Activated B cell treated with CpG ODN at 0.5 μM for 24 hours (primary cell): ENCODE data around the gene IFI6. TPM values are rescaled to one million over a fixed set of nuclear protein-coding genes. Genes with fewer than 3 reads are reported as not detected.

Experiments
- ATAC-seq: fragments of 200-7000 bp; cut with Tn5 transposase; one replicate; pipeline ENCODE4 v1.10.0; 2021; ENCODE audit warnings: low read depth, mild to moderate bottlenecking, moderate library complexity
- CTCF ChIA-PET: fragments of 350-600 bp; sonication (Branson Sonifier 250); formaldehyde crosslinking; loops from one replicate; lab custom pipeline; 2021; ENCODE audit warnings: antibody characterized with exemption; lab: Charles Lee
- POLR2A ChIA-PET: fragments of 350-600 bp; sonication (Branson Sonifier 250); formaldehyde crosslinking; loops from one replicate; lab custom pipeline; 2021; ENCODE audit warnings: antibody characterized with exemption; lab: Charles Lee
- DNase-seq: peaks from one replicate; pipeline ENCODE4 v3.0.0; 2022
- H3K27ac Mint-ChIP-seq: one replicate; pipeline ENCODE4 v1.8.0; 2020; ENCODE audit warnings: mixed read lengths
- H3K27me3 Mint-ChIP-seq: one replicate; pipeline ENCODE4 v1.8.0; 2021; ENCODE audit warnings: mixed read lengths
- H3K36me3 Mint-ChIP-seq: one replicate; pipeline ENCODE4 v1.8.0; 2021; ENCODE audit warnings: low read depth, mixed read lengths
- H3K4me1 Mint-ChIP-seq: one replicate; pipeline ENCODE4 v1.8.0; 2021; ENCODE audit warnings: mixed read lengths
- H3K4me3 Mint-ChIP-seq: one replicate; pipeline ENCODE4 v1.8.0; 2020; ENCODE audit warnings: mild to moderate bottlenecking, mixed read lengths
- H3K9me3 Mint-ChIP-seq: one replicate; pipeline ENCODE4 v1.8.0; 2020; ENCODE audit warnings: mixed read lengths
- intact Hi-C: fragments of 100-400 bp; cut with micrococcal nuclease; formaldehyde crosslinking; loops from one replicate; pipeline ENCODE4 v1.15.1; 2024
- total RNA-seq: library from RNA; stranded (reverse); gene quantifications from 2 replicates; pipeline ENCODE4 v1.2.3, GENCODE V29; 2022
- TF ChIP-seq, protein P1 (sequence below): fragments of 200-600 bp; IDR thresholded peaks from one replicate; pipeline ENCODE4 v1.8.0; 2022; ENCODE audit warnings: antibody characterized with exemption, mild to moderate bottlenecking

Gene IFI6
- total RNA-seq, 1 donor from 2014 or later = 11.4 TPM

DNA sequence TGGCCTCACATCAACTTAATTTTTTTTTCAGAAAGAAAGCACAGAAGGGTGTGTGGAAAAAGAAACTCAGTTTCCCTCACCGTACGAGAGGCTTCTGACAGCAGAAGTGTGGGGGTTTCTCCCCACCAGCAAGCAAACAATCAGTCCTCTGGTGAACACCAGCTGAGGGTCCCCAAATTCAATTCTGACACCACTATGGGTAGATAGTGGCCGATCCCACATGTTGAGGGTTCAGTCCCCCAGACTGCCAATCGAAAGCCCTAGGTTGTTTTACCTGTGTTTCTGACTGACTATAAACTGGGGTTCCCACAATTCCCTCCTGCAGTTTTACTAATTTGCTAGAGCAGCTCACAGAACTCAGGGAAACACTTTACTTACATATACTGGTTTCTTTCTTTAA lies 2.1 kb downstream of the IFI6 start:
- ATAC-seq = no peak
- peak overlapping the region; percentile 56 for H3K27ac Mint-ChIP-seq
- H3K36me3 Mint-ChIP-seq = peaks cover 7% of the 10 kb centered on the region
- DNase-seq = no peak
- H3K4me3 Mint-ChIP-seq = no peak overlapping the region
- H3K4me1 Mint-ChIP-seq = peaks cover 31% of the 10 kb centered on the region
- CTCF ChIA-PET = interaction anchor here (0.6 to 2.7 kb wide), 30 partner anchors 12 to 624 kb away, joined by 3 to 17 read pairs (median 3); partner anchors contain the start of genes AHDC1, EYA3 and FAM76A
- POLR2A ChIA-PET = interaction anchor here (0.6 to 4.2 kb wide), 10 partner anchors 9 to 172 kb away, joined by 3 to 26 read pairs (median 4); partner anchors contain the start of genes AHDC1, FAM76A and PPP1R8
- intact Hi-C loops = loop anchor here (1.0 kb wide), 2 partner anchors 49 to 309 kb away; no protein-coding TSS in a partner anchor
- H3K9me3 Mint-ChIP-seq = no peaks in the 10 kb centered on the region
- TF ChIP-seq, protein P1, sequence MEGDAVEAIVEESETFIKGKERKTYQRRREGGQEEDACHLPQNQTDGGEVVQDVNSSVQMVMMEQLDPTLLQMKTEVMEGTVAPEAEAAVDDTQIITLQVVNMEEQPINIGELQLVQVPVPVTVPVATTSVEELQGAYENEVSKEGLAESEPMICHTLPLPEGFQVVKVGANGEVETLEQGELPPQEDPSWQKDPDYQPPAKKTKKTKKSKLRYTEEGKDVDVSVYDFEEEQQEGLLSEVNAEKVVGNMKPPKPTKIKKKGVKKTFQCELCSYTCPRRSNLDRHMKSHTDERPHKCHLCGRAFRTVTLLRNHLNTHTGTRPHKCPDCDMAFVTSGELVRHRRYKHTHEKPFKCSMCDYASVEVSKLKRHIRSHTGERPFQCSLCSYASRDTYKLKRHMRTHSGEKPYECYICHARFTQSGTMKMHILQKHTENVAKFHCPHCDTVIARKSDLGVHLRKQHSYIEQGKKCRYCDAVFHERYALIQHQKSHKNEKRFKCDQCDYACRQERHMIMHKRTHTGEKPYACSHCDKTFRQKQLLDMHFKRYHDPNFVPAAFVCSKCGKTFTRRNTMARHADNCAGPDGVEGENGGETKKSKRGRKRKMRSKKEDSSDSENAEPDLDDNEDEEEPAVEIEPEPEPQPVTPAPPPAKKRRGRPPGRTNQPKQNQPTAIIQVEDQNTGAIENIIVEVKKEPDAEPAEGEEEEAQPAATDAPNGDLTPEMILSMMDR = no peak
- H3K27me3 Mint-ChIP-seq = no peaks in the 10 kb centered on the region

DNA sequence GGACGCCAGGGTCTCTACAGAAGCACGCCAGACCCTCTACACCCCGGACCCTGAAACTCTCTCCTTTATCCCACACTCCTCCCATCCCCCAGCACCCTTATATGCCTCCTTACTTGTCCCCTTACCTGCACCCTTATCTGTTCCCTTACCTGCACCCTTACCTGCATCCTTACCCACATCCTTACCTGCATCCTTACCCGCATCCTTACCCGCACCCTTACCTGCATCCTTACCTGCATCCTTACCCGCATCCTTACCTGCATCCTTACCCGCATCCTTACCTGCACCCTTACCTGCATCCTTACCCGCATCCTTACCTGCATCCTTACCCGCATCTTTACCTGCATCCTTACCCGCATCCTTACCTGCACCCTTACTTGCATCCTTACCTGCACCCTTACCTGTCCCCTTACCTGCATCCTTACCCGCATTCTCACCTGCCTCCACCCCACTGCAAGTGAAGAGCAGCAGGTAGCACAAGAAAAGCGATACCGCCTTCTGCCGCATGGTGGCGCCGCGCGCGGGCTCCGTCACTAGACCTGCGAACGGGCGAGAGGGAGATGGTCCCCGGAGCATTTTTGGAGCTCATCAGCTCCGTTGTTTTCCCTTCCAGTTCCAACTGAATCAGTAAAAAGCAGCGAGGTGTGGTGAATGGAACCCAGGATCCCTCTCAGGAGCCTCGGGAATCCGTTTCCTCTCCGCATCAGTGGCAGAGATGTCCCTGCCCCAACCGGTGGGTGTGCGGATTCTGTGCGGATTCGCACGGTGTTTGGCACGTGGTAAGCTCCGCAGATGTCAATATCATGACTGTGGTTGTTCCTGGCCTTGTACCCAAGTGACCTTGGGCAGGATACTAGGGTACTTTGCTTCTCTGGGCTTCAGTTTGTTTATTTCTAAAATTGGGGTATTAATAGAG lies 2.9 kb downstream of the IFI6 start:
- Mint-ChIP-seq H3K27me3 (no peaks in the 10 kb centered on the region), H3K4me3 (peak overlapping the region; percentile 82), H3K27ac (peak overlapping the region; percentile 64), H3K36me3 (peaks cover 7% of the 10 kb centered on the region), H3K9me3 (no peaks in the 10 kb centered on the region), H3K4me1 (peaks cover 31% of the 10 kb centered on the region)
- TF ChIP-seq, protein P1 = peak; percentile 57
- intact Hi-C loops = loop anchor here (1.0 kb wide), 2 partner anchors 50 to 310 kb away; no protein-coding TSS in a partner anchor
- peak; percentile 85 for DNase-seq
- POLR2A ChIA-PET = interaction anchor here (0.6 to 4.2 kb wide), 9 partner anchors 9 to 171 kb away, joined by 3 to 26 read pairs (median 4); partner anchors contain the start of genes AHDC1, FAM76A and PPP1R8
- ATAC-seq = peak; percentile 43
- CTCF ChIA-PET = interaction anchor here (0.6 to 2.7 kb wide), 31 partner anchors 11 to 518 kb away, joined by 3 to 17 read pairs (median 3); partner anchors contain the start of genes AHDC1, EYA3 and FAM76A

DNA sequence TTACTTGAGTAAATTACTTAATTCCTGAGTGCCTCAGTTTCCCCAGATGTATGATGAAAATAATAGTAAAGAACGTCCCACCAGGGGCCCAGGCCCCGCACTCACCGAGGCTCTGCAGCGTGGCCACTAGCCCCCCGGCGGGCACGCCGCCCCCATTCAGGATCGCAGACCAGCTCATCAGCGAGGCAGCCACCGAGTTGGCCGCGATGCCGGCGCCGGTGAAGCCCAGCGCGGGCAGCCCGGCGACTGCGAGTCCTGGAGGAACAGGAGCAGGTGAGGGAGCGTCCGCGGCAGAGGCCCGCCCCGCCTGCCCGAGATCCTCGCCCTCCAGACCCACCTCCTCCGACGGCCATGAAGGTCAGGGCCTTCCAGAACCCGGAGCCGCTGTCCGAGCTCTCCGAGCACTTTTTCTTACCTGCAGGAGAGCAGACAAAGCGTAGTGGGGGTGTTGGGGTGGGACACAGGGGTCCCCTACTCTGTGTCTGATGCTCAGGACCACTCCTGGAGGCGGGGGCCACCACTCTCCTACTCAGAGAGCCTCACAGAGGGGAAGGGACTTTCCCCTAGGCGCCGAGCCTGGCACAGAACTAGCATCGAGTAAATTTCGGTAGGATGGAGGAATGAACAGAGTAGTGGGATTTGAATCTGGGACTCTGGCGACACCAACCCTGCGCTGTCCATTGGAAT lies 3.7 kb downstream of the IFI6 start:
- intact Hi-C loops = no loop called here
- Mint-ChIP-seq H3K27ac (no peak overlapping the region), H3K4me3 (no peak overlapping the region), H3K27me3 (no peaks in the 10 kb centered on the region), H3K9me3 (no peaks in the 10 kb centered on the region), H3K4me1 (peaks cover 32% of the 10 kb centered on the region), H3K36me3 (peaks cover 7% of the 10 kb centered on the region)
- TF ChIP-seq, protein P1 = no peak
- ChIA-PET CTCF (interaction anchor here (1.3 kb wide), 1 partner anchor 56 kb away, joined by 4 read pairs; no protein-coding TSS in a partner anchor), POLR2A (interaction anchor here (4.2 kb wide), 1 partner anchor 58 kb away, joined by 26 read pairs; the partner anchor contains the start of gene FAM76A)
- ATAC-seq (no peak), DNase-seq (no peak)

DNA sequence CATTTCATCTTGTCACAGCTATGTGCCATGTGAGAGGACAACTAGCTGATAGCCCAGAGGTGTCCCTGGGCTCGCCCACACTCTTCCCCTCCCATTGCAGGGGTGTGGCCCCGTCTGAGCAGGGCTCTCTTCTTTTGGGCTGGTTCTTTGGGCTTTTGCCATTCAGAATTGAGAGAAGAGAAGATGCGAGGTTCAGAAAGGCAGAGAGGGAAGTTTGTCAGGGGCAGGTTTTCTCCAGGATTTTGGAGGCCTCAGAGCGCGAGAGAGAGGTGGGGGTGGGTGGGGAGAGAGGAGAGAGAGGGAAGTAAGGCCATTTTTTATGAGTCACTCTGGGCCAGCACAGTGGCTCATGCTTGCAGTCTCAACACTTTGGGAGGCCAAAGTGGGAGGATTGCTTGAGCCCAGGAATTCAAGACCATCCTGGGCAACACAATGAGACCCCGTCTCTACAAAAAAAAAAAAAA lies 5.2 kb downstream of the IFI6 start:
- CTCF ChIA-PET = interaction anchor here (7.8 kb wide), 1 partner anchor 59 kb away, joined by 253 read pairs; the partner anchor contains the start of gene AHDC1
- H3K36me3 Mint-ChIP-seq = peaks cover 6% of the 10 kb centered on the region
- H3K9me3 Mint-ChIP-seq = no peaks in the 10 kb centered on the region
- peaks cover 38% of the 10 kb centered on the region for H3K4me1 Mint-ChIP-seq
- intact Hi-C loops = no loop called here
- POLR2A ChIA-PET = interaction anchor here (0.6 to 0.7 kb wide), 5 partner anchors 8 to 366 kb away, joined by 3 to 9 read pairs (median 3); no protein-coding TSS in a partner anchor
- no peak for DNase-seq
- H3K27me3 Mint-ChIP-seq = no peaks in the 10 kb centered on the region
- no peak overlapping the region for H3K27ac Mint-ChIP-seq
- TF ChIP-seq, protein P1 = no peak
- no peak for ATAC-seq
- H3K4me3 Mint-ChIP-seq = no peak overlapping the region
